DOHH2 (cell line): Measurements from ENCODE around the gene SERHL2.

Experiments used
- CTCF ChIP-seq: fragments of 200-600 bp; sonication (generic); IDR thresholded peaks from one replicate; pipeline ENCODE4 v1.5.1; 2014; ENCODE audit warnings: antibody characterized with exemption, mild to moderate bottlenecking, low read depth, low read length; ENCODE audit not compliant: poor library complexity, severe bottlenecking
- EZH2phosphoT487 ChIP-seq: fragments of 200-600 bp; sonication (generic); IDR thresholded peaks from 2 replicates; pipeline ENCODE4 v1.6.1; 2017; ENCODE audit warnings: borderline replicate concordance, mild to moderate bottlenecking, antibody characterized with exemption, low read length, moderate library complexity, mixed read lengths

- TF ChIP-seq CTCF (peak; percentile 82), EZH2phosphoT487 (no peak)
These were observed 7.0 kb downstream of the SERHL2 start for GRCh38 chr22:42560781-42561180.
